Measurements from ENCODE around the gene KIFAP3.

- no peak for TF ChIP-seq CTCF (IDR thresholded peaks at IDR 0.05)
- TF ChIP-seq POLR2A (IDR thresholded peaks at IDR 0.05) = no peak
- no peak for TF ChIP-seq EP300 (IDR thresholded peaks at IDR 0.05)
- no peak for TF ChIP-seq POLR2AphosphoS5 (IDR thresholded peaks at IDR 0.05)
Observed at GRCh38 chr1:170086399-170087032, 12.0 kb upstream of the KIFAP3 start.
